HEK293 (cell line): ENCODE results near the gene LRRTM4.

Experiments used
- CTCF ChIA-PET: fragments of 350-600 bp; formaldehyde crosslinking; extraction: SDS; loops from one replicate; lab custom pipeline; 2021; ENCODE audit warnings: antibody characterized with exemption; lab: Yijun Ruan, JAX
- POLR2A ChIA-PET: fragments of 300-600 bp; formaldehyde crosslinking; extraction: SDS; loops from one replicate; lab custom pipeline; 2020; ENCODE audit warnings: antibody characterized with exemption, inconsistent platforms; lab: Yijun Ruan, JAX
- H3K27ac ChIP-seq: fragments of 200-500 bp; sonication (Bioruptor generic); 2 replicates; pipeline ENCODE4 v1.5.1; 2014; ENCODE audit warnings: low read depth, low read length, control low read depth, inconsistent platforms; ENCODE audit errors: extremely low read depth
- H3K36me3 ChIP-seq, 2 experiments: fragments of 200-500 bp in 1 of 2; sonication (Bioruptor generic) in 1 of 2; 1 replicate in 1 of 2; 2 replicates in 1 of 2; pipeline ENCODE4 v1.5.1; 2014 to 2017; ENCODE audit warnings: inconsistent platforms in 2 of 2, low read length in 2 of 2; ENCODE audit not compliant: control insufficient read depth in 2 of 2, insufficient read depth in 1 of 2
- H3K4me1 ChIP-seq: fragments of 200-500 bp; sonication (Bioruptor generic); 2 replicates; pipeline ENCODE4 v1.5.1; 2014; ENCODE audit warnings: mild to moderate bottlenecking, low read length, inconsistent platforms; ENCODE audit not compliant: control insufficient read depth, insufficient read depth
- H3K4me3 ChIP-seq: 2 replicates; pipeline ENCODE4 v1.5.1; 2011; ENCODE audit warnings: low read depth, mild to moderate bottlenecking, control low read depth, low read length, moderate library complexity
- H3K9me3 ChIP-seq: fragments of 200-500 bp; sonication (Bioruptor generic); 2 replicates; pipeline ENCODE4 v1.5.1; 2014; ENCODE audit warnings: low read depth, low read length, inconsistent platforms; ENCODE audit not compliant: control insufficient read depth, insufficient read depth
- FEZF1 ChIP-seq: fragments of 450-650 bp; formaldehyde crosslinking; IDR thresholded peaks from 2 replicates; pipeline ENCODE4 v1.5.1; 2016; ENCODE audit warnings: missing biosample characterization, missing genetic modification characterization
- GLIS1 ChIP-seq: fragments of 450-650 bp; formaldehyde crosslinking; IDR thresholded peaks from 2 replicates; pipeline ENCODE4 v1.5.1; 2016; ENCODE audit warnings: missing biosample characterization, missing genetic modification characterization
- KLF10 ChIP-seq: fragments of 450-650 bp; IDR thresholded peaks from 2 replicates; pipeline ENCODE4 v1.5.1; 2018; ENCODE audit warnings: missing biosample characterization, mild to moderate bottlenecking, missing genetic modification characterization
- KLF16 ChIP-seq: fragments of 450-650 bp; formaldehyde crosslinking; IDR thresholded peaks from 2 replicates; pipeline ENCODE4 v1.5.1; 2017; ENCODE audit warnings: missing biosample characterization, missing genetic modification characterization
- MYNN ChIP-seq: fragments of 450-650 bp; formaldehyde crosslinking; IDR thresholded peaks from 2 replicates; pipeline ENCODE4 v1.5.1; 2016; ENCODE audit warnings: missing biosample characterization, missing genetic modification characterization, borderline replicate concordance
- MZF1 ChIP-seq: fragments of 450-650 bp; formaldehyde crosslinking; IDR thresholded peaks from 2 replicates; pipeline ENCODE4 v1.5.1; 2017; ENCODE audit warnings: missing biosample characterization, missing genetic modification characterization, borderline replicate concordance
- REST ChIP-seq: fragments of 450-650 bp; formaldehyde crosslinking; IDR thresholded peaks from 2 replicates; pipeline ENCODE4 v1.5.1; 2016; ENCODE audit warnings: missing biosample characterization, missing genetic modification characterization
- SP7 ChIP-seq: fragments of 450-650 bp; formaldehyde crosslinking; IDR thresholded peaks from 2 replicates; pipeline ENCODE4 v1.5.1; 2016; ENCODE audit warnings: missing biosample characterization, missing genetic modification characterization
- TCF7L2 ChIP-seq: IDR thresholded peaks from 2 replicates; pipeline ENCODE4 v1.6.1; 2011; ENCODE audit warnings: low read depth, mild to moderate bottlenecking, inconsistent platforms, low read length, moderate library complexity, borderline replicate concordance
- ZBTB10 ChIP-seq: fragments of 450-650 bp; formaldehyde crosslinking; IDR thresholded peaks from 2 replicates; pipeline ENCODE4 v1.5.1; 2016; ENCODE audit warnings: missing biosample characterization, missing genetic modification characterization
- ZFP3 ChIP-seq: fragments of 450-650 bp; formaldehyde crosslinking; IDR thresholded peaks from 2 replicates; pipeline ENCODE4 v1.5.1; 2016; ENCODE audit warnings: low read depth, missing biosample characterization, missing genetic modification characterization
- ZNF112 ChIP-seq: fragments of 450-650 bp; formaldehyde crosslinking; IDR thresholded peaks from 2 replicates; pipeline ENCODE4 v1.5.0; 2017; ENCODE audit warnings: missing biosample characterization, missing genetic modification characterization
- ZNF169 ChIP-seq: fragments of 450-650 bp; formaldehyde crosslinking; IDR thresholded peaks from 2 replicates; pipeline ENCODE4 v1.5.1; 2016; ENCODE audit warnings: missing biosample characterization, missing genetic modification characterization
- ZNF223 ChIP-seq: fragments of 450-650 bp; formaldehyde crosslinking; IDR thresholded peaks from 2 replicates; pipeline ENCODE4 v1.5.1; 2016; ENCODE audit warnings: missing biosample characterization, missing genetic modification characterization
- ZNF24 ChIP-seq: fragments of 450-650 bp; formaldehyde crosslinking; IDR thresholded peaks from 2 replicates; pipeline ENCODE4 v1.5.1; 2016; ENCODE audit warnings: missing biosample characterization, missing genetic modification characterization
- ZNF350 ChIP-seq: fragments of 450-650 bp; formaldehyde crosslinking; IDR thresholded peaks from 2 replicates; pipeline ENCODE4 v1.5.0; 2017; ENCODE audit warnings: missing biosample characterization, mild to moderate bottlenecking, missing genetic modification characterization
- ZNF473 ChIP-seq: fragments of 450-650 bp; formaldehyde crosslinking; IDR thresholded peaks from 2 replicates; pipeline ENCODE4 v1.5.1; 2017; ENCODE audit warnings: missing biosample characterization, missing genetic modification characterization
- ZNF501 ChIP-seq: fragments of 450-650 bp; formaldehyde crosslinking; IDR thresholded peaks from 2 replicates; pipeline ENCODE4 v1.5.1; 2016; ENCODE audit warnings: missing biosample characterization, missing genetic modification characterization
- ZNF548 ChIP-seq: fragments of 450-650 bp; formaldehyde crosslinking; IDR thresholded peaks from 2 replicates; pipeline ENCODE4 v1.5.1; 2016; ENCODE audit warnings: missing biosample characterization, missing genetic modification characterization
- ZNF549 ChIP-seq: fragments of 450-650 bp; IDR thresholded peaks from 2 replicates; pipeline ENCODE4 v1.5.1; 2018; ENCODE audit warnings: missing biosample characterization, missing genetic modification characterization, mild to moderate bottlenecking, inconsistent platforms, moderate library complexity
- ZNF660 ChIP-seq: fragments of 450-650 bp; IDR thresholded peaks from 2 replicates; pipeline ENCODE4 v1.5.1; 2018; ENCODE audit warnings: missing biosample characterization, mild to moderate bottlenecking, missing genetic modification characterization
- ZNF664 ChIP-seq: fragments of 450-650 bp; formaldehyde crosslinking; IDR thresholded peaks from 2 replicates; pipeline ENCODE4 v1.5.1; 2016; ENCODE audit warnings: missing biosample characterization, missing genetic modification characterization
- TF ChIP-seq, protein P1 (sequence below): fragments of 450-650 bp; formaldehyde crosslinking; IDR thresholded peaks from 2 replicates; pipeline ENCODE4 v1.5.1; 2016; ENCODE audit warnings: missing biosample characterization, missing genetic modification characterization
- TF ChIP-seq, protein P2 (sequence below): IDR thresholded peaks from 2 replicates; pipeline ENCODE4 v1.6.1; 2011; ENCODE audit warnings: mild to moderate bottlenecking, low read depth, low read length, borderline replicate concordance

LRRTM4 gene

DNA sequence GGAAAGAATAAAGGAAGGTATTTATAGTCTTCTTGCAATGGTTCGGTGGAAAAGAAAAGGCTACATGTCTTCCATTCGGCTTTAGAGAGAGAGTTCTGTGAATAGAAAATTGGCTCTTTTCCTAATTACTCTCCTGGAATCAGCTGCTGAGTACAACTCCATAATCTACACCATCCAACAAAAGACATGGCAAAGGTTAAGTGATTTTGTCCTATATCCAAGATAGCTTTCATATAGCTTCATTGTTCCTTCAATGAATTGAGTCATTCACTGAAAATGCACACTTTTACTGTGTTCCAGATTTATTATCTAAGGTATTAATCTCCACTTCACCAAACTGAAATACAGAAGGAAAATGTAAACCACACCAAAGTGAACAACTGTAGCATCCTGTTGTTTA lies 514.5 kb downstream of the LRRTM4 start:
- ChIA-PET CTCF (no interaction called here), POLR2A (no interaction called here)
- Histone ChIP-seq H3K9me3 (no peaks in the 10 kb centered on the region), H3K4me3 (no peak overlapping the region), H3K27ac (no peak overlapping the region), H3K36me3 (no peaks in the 10 kb centered on the region), H3K4me1 (no peaks in the 10 kb centered on the region)
- TF ChIP-seq ZNF473 (tag by site-specific recombination) (no peak), FEZF1 (tag by site-specific recombination) (peak; percentile 24; the same call in 1 of the 2 replicates), MYNN (tag by site-specific recombination) (no peak), TCF7L2 (no peak)

- TF ChIP-seq, protein P1, sequence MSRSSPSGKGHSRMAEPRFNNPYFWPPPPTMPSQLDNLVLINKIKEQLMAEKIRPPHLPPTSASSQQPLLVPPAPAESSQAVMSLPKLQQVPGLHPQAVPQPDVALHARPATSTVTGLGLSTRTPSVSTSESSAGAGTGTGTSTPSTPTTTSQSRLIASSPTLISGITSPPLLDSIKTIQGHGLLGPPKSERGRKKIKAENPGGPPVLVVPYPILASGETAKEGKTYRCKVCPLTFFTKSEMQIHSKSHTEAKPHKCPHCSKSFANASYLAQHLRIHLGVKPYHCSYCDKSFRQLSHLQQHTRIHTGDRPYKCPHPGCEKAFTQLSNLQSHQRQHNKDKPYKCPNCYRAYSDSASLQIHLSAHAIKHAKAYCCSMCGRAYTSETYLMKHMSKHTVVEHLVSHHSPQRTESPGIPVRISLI (tag by site-specific recombination): no peak
- no peak for TF ChIP-seq KLF16 (tag by site-specific recombination)
- no peak for TF ChIP-seq ZNF501 (tag by site-specific recombination)
- TF ChIP-seq ZBTB10 (tag by site-specific recombination): no peak
- no peak for TF ChIP-seq ZNF548 (tag by site-specific recombination)
- no peak for TF ChIP-seq GLIS1 (tag by site-specific recombination)
- TF ChIP-seq ZNF112 (tag by site-specific recombination): no peak
- TF ChIP-seq ZNF169 (tag by site-specific recombination): no peak
- no peak for TF ChIP-seq ZNF350
- TF ChIP-seq KLF10 (tag by site-specific recombination): no peak
- Histone ChIP-seq H3K27ac (no peak overlapping the region), H3K36me3 (no peaks in the 10 kb centered on the region), H3K4me1 (no peaks in the 10 kb centered on the region), H3K9me3 (no peaks in the 10 kb centered on the region), H3K4me3 (no peak overlapping the region)
- ChIA-PET POLR2A (no interaction called here), CTCF (no interaction called here)
These were observed 516.7 kb downstream of the LRRTM4 start for GRCh38 chr2:77005522-77005921.

DNA sequence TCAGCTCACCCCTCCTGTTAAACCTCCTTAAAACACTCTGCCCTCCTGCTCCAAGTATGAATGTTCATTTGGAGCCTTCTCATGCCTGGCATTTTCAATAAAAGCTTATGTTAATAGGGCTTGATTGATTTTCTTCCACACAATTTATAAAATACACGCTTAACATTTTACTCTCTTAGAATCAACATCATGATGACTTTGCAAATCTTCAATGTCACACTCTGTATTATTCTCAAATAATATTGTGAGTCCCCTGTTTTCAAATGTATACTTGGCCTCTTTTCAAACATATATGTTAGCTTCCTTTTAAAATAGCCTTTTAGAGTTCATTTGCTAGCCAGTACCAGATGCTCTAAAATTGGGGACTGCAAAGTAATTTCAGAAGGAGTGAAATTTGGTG lies 520.3 kb downstream of the LRRTM4 start:
- Histone ChIP-seq H3K4me3 (no peak overlapping the region), H3K36me3 (no peaks in the 10 kb centered on the region), H3K4me1 (no peaks in the 10 kb centered on the region), H3K27ac (no peak overlapping the region), H3K9me3 (no peaks in the 10 kb centered on the region)
- ChIA-PET CTCF (no interaction called here), POLR2A (interaction anchor here (0.5 kb wide), 1 partner anchor 86 kb away, joined by 4 read pairs; no protein-coding TSS in a partner anchor)
- TF ChIP-seq ZNF223 (tag by site-specific recombination): no peak
- TF ChIP-seq MZF1 (tag by site-specific recombination): no peak
- TF ChIP-seq ZNF549: no peak
- TF ChIP-seq ZFP3: no peak
- TF ChIP-seq, protein P2, sequence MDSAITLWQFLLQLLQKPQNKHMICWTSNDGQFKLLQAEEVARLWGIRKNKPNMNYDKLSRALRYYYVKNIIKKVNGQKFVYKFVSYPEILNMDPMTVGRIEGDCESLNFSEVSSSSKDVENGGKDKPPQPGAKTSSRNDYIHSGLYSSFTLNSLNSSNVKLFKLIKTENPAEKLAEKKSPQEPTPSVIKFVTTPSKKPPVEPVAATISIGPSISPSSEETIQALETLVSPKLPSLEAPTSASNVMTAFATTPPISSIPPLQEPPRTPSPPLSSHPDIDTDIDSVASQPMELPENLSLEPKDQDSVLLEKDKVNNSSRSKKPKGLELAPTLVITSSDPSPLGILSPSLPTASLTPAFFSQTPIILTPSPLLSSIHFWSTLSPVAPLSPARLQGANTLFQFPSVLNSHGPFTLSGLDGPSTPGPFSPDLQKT: no peak
- TF ChIP-seq, protein P1 (tag by site-specific recombination): no peak
- no peak for TF ChIP-seq ZNF664
- TF ChIP-seq ZNF24 (tag by site-specific recombination): no peak
- no peak for TF ChIP-seq SP7 (tag by site-specific recombination)
- no peak for TF ChIP-seq ZNF660 (tag by site-specific recombination)
- no peak for TF ChIP-seq REST
